GM19023 (cell line): ENCODE measurements around the gene A2ML1.
"Not testable (repeated sequence)": the region's sequence is repeated elsewhere in the genome, so short reads cannot be mapped to it uniquely, and the experiment has no call there.

Experiments used
- ATAC-seq: cut with Tn5 transposase; IDR thresholded peaks from one replicate; pipeline ENCODE4 v1.9.1; 2021; ENCODE audit warnings: mild to moderate bottlenecking, moderate library complexity; ENCODE audit not compliant: unreplicated experiment

The A2ML1 gene

GRCh38 chr12:8816448-8817050 lies 5.9 kb upstream of the A2ML1 start:
- no peak for ATAC-seq

GRCh38 chr12:8817856-8818255 lies 4.6 kb upstream of the A2ML1 start:
- no peak for ATAC-seq

- no peak for ATAC-seq
Measured at GRCh38 chr12:8818526-8818925, 3.9 kb upstream of the A2ML1 start.

GRCh38 chr12:8819666-8819980 lies 2.8 kb upstream of the A2ML1 start:
- no peak for ATAC-seq

GRCh38 chr12:8820676-8821407 lies 1.6 kb upstream of the A2ML1 start:
- not testable (repeated sequence) for ATAC-seq

- no peak for ATAC-seq
Measured at GRCh38 chr12:8821591-8821990, 830 bp upstream of the A2ML1 start.

- no peak for ATAC-seq
Measured at GRCh38 chr12:8823565-8824300, 1.3 kb downstream of the A2ML1 start.

- no peak for ATAC-seq
Measured at GRCh38 chr12:8827551-8828256, 5.3 kb downstream of the A2ML1 start.

- ATAC-seq: no peak
Measured at GRCh38 chr12:8828257-8829124, 6.1 kb downstream of the A2ML1 start.

GRCh38 chr12:8829125-8829518 lies 6.7 kb downstream of the A2ML1 start:
- ATAC-seq: no peak

GRCh38 chr12:8829621-8830020 lies 7.2 kb downstream of the A2ML1 start:
- no peak for ATAC-seq

- no peak for ATAC-seq
Measured at GRCh38 chr12:8831116-8831515, 8.7 kb downstream of the A2ML1 start.

GRCh38 chr12:8832500-8832899 lies 10.1 kb downstream of the A2ML1 start:
- no peak for ATAC-seq

- ATAC-seq: no peak
Measured at GRCh38 chr12:8834230-8834629, 11.8 kb downstream of the A2ML1 start.

GRCh38 chr12:8837291-8837690 lies 14.9 kb downstream of the A2ML1 start:
- no peak for ATAC-seq

GRCh38 chr12:8840321-8840720 lies 17.9 kb downstream of the A2ML1 start:
- no peak for ATAC-seq

- no peak for ATAC-seq
Measured at GRCh38 chr12:8840938-8841633, 18.7 kb downstream of the A2ML1 start.

- no peak for ATAC-seq
Measured at GRCh38 chr12:8841778-8842177, 19.4 kb downstream of the A2ML1 start.

GRCh38 chr12:8844665-8845064 lies 22.2 kb downstream of the A2ML1 start:
- ATAC-seq: no peak

- no peak for ATAC-seq
Measured at GRCh38 chr12:8846305-8846704, 23.9 kb downstream of the A2ML1 start.
